Adipocyte (in vitro differentiated cells): ENCODE results near the gene FYTTD1.
"Not testable (repeated sequence)": the region's sequence is repeated elsewhere in the genome, so short reads cannot be mapped to it uniquely, and the experiment has no call there.

Experiments used
- DNase-seq: peaks from one replicate; pipeline ENCODE4 v3.0.0-alpha.2; 2015; ENCODE audit warnings: low read depth
- H3K27me3 ChIP-seq: replicated peaks from 2 replicates; pipeline ENCODE4 v1.7.0; 2013; ENCODE audit warnings: mild to moderate bottlenecking, low read length, moderate library complexity; ENCODE audit not compliant: control insufficient read depth, insufficient read depth
- H3K36me3 ChIP-seq: 2 replicates; pipeline ENCODE4 v1.7.0; 2013; ENCODE audit warnings: low read length, mild to moderate bottlenecking, moderate library complexity; ENCODE audit not compliant: control insufficient read depth, insufficient read depth, severe bottlenecking
- H3K4me1 ChIP-seq: 2 replicates; pipeline ENCODE4 v1.7.0; 2013; ENCODE audit warnings: mild to moderate bottlenecking, low read length, moderate library complexity; ENCODE audit not compliant: control insufficient read depth, insufficient read depth
- H3K4me3 ChIP-seq: 2 replicates; pipeline ENCODE4 v1.7.0; 2013; ENCODE audit warnings: mild to moderate bottlenecking, low read length, moderate library complexity
- H3K9ac ChIP-seq: 2 replicates; pipeline ENCODE4 v1.7.0; 2013; ENCODE audit warnings: mild to moderate bottlenecking, low read length, moderate library complexity
- H3K9me3 ChIP-seq: 2 replicates; pipeline ENCODE4 v1.7.0; 2013; ENCODE audit warnings: mild to moderate bottlenecking, low read length, moderate library complexity; ENCODE audit not compliant: control insufficient read depth

FYTTD1 gene

DNA sequence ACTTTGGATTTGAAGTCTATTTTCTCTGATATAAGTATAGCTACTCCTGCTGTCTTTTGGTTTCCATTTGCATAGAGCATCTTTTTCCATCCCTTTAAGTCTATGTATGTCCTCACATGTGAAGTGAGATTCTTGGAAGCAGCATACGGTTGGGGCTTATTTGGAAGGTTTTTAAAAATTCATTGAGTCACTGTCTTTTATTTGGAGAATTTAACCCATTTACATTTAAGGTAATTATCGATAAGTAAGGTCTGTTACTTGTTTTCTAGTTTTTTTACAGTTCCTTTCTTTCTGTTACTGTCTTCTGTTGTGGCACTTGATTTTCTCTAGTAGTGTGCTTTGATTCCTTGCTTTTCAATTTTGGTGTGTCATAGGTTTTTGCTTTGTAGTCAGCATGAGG lies 26.9 kb upstream of the FYTTD1 start:
- Histone ChIP-seq H3K9me3 (peaks cover 6% of the 10 kb centered on the region), H3K9ac (no peak overlapping the region), H3K36me3 (no peaks in the 10 kb centered on the region), H3K4me1 (peaks cover 6% of the 10 kb centered on the region), H3K27me3 (no peaks in the 10 kb centered on the region), H3K4me3 (no peak overlapping the region)
- no peak for DNase-seq

- not testable (repeated sequence) for H3K4me1 ChIP-seq, H3K9ac ChIP-seq, H3K27me3 ChIP-seq, H3K36me3 ChIP-seq, DNase-seq, H3K4me3 ChIP-seq, H3K9me3 ChIP-seq
Observed at GRCh38 chr3:197727878-197728277, 21.8 kb upstream of the FYTTD1 start.

DNA sequence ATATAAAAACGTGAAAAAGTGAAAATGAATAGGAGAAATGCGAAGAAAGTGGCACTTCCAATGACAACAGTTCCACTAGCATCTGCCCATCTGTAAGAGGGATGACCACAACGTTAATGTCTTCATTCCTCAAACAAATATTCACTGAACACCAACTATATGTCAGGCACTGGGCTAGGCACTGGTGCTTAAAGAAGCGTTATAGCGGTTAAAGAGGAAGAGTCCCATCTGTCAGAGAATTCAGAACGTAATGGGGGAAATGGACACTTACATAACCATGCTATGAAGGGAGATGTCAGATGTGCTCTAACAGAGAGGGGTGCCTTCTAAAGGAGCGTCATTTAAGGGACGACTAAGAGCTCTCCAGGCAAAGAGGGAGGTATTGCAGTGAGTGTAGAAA lies 21.2 kb upstream of the FYTTD1 start:
- no peaks in the 10 kb centered on the region for H3K9me3 ChIP-seq

DNA sequence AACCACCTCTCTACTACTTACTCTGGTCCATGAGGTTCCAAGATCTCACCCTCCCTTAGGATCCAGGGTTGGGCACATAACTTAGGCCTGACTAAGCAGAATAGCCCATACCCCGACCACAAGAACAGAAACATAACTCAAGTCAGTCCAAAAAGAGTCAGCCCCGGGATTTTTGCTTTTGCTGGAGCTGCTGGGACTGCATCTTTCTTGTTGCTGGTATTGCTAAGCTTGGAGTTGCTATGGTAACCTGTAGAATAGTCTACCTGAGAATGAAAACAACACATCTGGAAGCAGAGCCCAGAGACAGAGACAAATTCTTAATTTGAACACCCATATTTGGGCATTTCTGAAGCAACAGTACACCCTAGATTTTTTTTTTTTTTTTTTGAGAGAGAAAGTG lies 19.5 kb upstream of the FYTTD1 start:
- DNase-seq: peak; percentile 69
- no peak overlapping the region for H3K9ac ChIP-seq
- H3K27me3 ChIP-seq: no peaks in the 10 kb centered on the region

More for the DNA sequence above, 21.2 kb upstream of the FYTTD1 start:
- no peak for DNase-seq
- Histone ChIP-seq H3K4me3 (no peak overlapping the region), H3K9ac (no peak overlapping the region), H3K36me3 (no peaks in the 10 kb centered on the region), H3K27me3 (no peaks in the 10 kb centered on the region), H3K4me1 (peaks cover 4% of the 10 kb centered on the region)

DNA sequence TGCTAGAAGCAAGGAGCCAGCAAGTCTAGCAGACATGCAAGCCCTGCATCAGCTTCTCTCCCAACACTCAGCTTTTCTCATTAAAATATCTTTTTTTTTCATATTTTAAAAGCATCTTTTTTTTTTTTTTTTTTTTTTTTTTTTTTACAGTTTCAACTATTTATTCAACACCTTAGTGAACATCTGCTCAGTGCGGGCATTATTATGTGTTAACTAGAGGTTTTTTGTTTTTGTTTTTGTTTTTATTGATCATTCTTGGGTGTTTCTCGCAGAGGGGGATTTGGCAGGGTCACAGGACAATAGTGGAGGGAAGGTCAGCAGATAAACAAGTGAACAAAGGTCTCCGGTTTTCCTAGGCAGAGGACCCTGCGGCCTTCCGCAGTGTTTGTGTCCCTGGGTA lies 18.9 kb upstream of the FYTTD1 start:
- H3K9me3 ChIP-seq, H3K27me3 ChIP-seq, H3K4me3 ChIP-seq, H3K4me1 ChIP-seq, H3K36me3 ChIP-seq, H3K9ac ChIP-seq, DNase-seq: not testable (repeated sequence)

More for the DNA sequence above, 19.5 kb upstream of the FYTTD1 start:
- Histone ChIP-seq H3K36me3 (no peaks in the 10 kb centered on the region), H3K4me3 (no peak overlapping the region), H3K9me3 (no peaks in the 10 kb centered on the region), H3K4me1 (peaks cover 4% of the 10 kb centered on the region)

GRCh38 chr3:197731483-197731882 lies 18.2 kb upstream of the FYTTD1 start:
- not testable (repeated sequence) for H3K9ac ChIP-seq, H3K9me3 ChIP-seq, DNase-seq, H3K27me3 ChIP-seq, H3K4me3 ChIP-seq, H3K36me3 ChIP-seq, H3K4me1 ChIP-seq

- no peaks in the 10 kb centered on the region for H3K27me3 ChIP-seq
- peaks cover 14% of the 10 kb centered on the region for H3K4me1 ChIP-seq
- no peak for DNase-seq
- H3K4me3 ChIP-seq: no peak overlapping the region
- no peaks in the 10 kb centered on the region for H3K9me3 ChIP-seq
- no peak overlapping the region for H3K9ac ChIP-seq
- H3K36me3 ChIP-seq: no peaks in the 10 kb centered on the region
Observed at GRCh38 chr3:197733042-197733441, 16.6 kb upstream of the FYTTD1 start.

DNA sequence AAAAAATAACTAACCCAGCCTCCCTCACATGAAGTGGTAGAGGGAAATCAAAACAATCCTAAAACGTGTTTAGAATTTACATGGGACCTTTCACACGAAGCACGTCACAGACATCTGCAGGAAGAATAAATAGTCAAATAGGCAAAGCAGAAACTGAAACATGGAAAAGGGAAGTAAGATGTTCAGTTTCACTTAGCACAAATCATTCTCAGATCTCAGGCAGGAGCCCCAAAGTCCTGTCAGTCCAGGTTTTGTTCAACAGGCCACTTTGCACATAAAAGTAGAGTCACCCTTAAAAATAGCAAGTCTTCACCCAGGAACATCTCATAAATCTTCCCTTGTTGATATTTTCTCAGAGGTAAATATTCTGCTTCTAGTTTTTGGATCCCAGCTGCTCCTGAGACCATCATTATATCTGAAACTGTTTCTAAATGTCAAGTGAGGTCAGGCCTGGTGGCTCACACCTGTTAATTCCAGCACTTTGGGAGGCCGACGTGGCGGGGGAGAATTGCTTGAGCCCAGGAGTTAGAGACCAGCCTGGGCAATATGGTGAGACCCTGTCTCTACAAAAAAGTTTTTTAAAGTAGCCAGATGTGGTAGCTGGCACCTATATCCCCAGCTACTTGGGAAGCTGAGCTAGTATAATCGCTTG lies 14.9 kb upstream of the FYTTD1 start:
- H3K4me1 ChIP-seq: peaks cover 14% of the 10 kb centered on the region
- H3K36me3 ChIP-seq: no peaks in the 10 kb centered on the region
- H3K9ac ChIP-seq: no peak overlapping the region
- DNase-seq: no peak
- no peak overlapping the region for H3K4me3 ChIP-seq
- no peaks in the 10 kb centered on the region for H3K9me3 ChIP-seq
- H3K27me3 ChIP-seq: no peaks in the 10 kb centered on the region

GRCh38 chr3:197736010-197736490 lies 13.6 kb upstream of the FYTTD1 start:
- H3K9ac ChIP-seq: peak overlapping the region; percentile 70
- peaks cover 11% of the 10 kb centered on the region for H3K4me1 ChIP-seq
- no peaks in the 10 kb centered on the region for H3K9me3 ChIP-seq
- H3K4me3 ChIP-seq: peak overlapping the region; percentile 94
- H3K36me3 ChIP-seq: no peaks in the 10 kb centered on the region
- H3K27me3 ChIP-seq: no peaks in the 10 kb centered on the region
- peak; percentile 62 for DNase-seq

GRCh38 chr3:197736491-197737318 lies 13.0 kb upstream of the FYTTD1 start, which contains the start of gene RUBCN:
RUBCN (minus strand) TSS chr3:197736904; CDS start chr3:197736719, 185 bp downstream.
- Histone ChIP-seq H3K4me3 (peak within 1 kb of the TSS; percentile 94), H3K36me3 (no peaks in the 10 kb centered on the region), H3K27me3 (no peaks in the 10 kb centered on the region), H3K9me3 (no peaks in the 10 kb centered on the region), H3K4me1 (peaks cover 11% of the 10 kb centered on the region), H3K9ac (peak within 1 kb of the TSS; percentile 90)
- peak; percentile 99 for DNase-seq

GRCh38 chr3:197737319-197737649 lies 12.4 kb upstream of the FYTTD1 start:
- no peaks in the 10 kb centered on the region for H3K36me3 ChIP-seq

More at GRCh38 chr3:197737319-197737649, 12.4 kb upstream of the FYTTD1 start:
- no peaks in the 10 kb centered on the region for H3K27me3 ChIP-seq
- H3K4me3 ChIP-seq: peak overlapping the region; percentile 94
- H3K4me1 ChIP-seq: peaks cover 11% of the 10 kb centered on the region
- peak overlapping the region; percentile 90 for H3K9ac ChIP-seq
- no peak for DNase-seq
- H3K9me3 ChIP-seq: no peaks in the 10 kb centered on the region
